Smooth muscle cell (in vitro differentiated cells): ENCODE data around the gene LRP1B. TPM values are rescaled to one million over a fixed set of nuclear protein-coding genes. Genes with fewer than 3 reads are reported as not detected.
A peak's percentile ranks its signal among the peaks of the same experiment; 100 is the strongest.

Experiments used
- DNase-seq: peaks from one replicate; lab custom pipeline; 2025; ENCODE audit not compliant: unreplicated experiment; lab: John Stamatoyannopoulos, UW
- H2AFZ ChIP-seq: fragments of 200-600 bp; sonication (generic); 2 replicates; pipeline ENCODE4 v1.6.0; 2016; ENCODE audit warnings: antibody characterized with exemption, low read depth, mild to moderate bottlenecking
- H3F3A ChIP-seq: fragments of 200-600 bp; sonication (generic); 2 replicates; pipeline ENCODE4 v1.6.0; 2017; ENCODE audit warnings: antibody characterized with exemption, low read depth
- H3K27ac ChIP-seq: fragments of 200-600 bp; sonication (generic); 2 replicates; pipeline ENCODE4 v1.5.1; 2016; ENCODE audit warnings: low read depth, mild to moderate bottlenecking
- H3K27me3 ChIP-seq: fragments of 200-600 bp; sonication (generic); 2 replicates; pipeline ENCODE4 v1.6.1; 2016; ENCODE audit warnings: low read depth, mild to moderate bottlenecking
- H3K36me3 ChIP-seq: fragments of 200-600 bp; sonication (generic); 2 replicates; pipeline ENCODE4 v1.5.1; 2016; ENCODE audit warnings: low read depth
- H3K4me1 ChIP-seq: fragments of 200-600 bp; sonication (generic); 2 replicates; pipeline ENCODE4 v1.5.1; 2016; ENCODE audit warnings: low read depth
- H3K4me2 ChIP-seq: fragments of 200-600 bp; sonication (generic); 2 replicates; pipeline ENCODE4 v1.6.0; 2016; ENCODE audit warnings: mild to moderate bottlenecking
- H3K4me3 ChIP-seq: fragments of 200-600 bp; sonication (generic); 2 replicates; pipeline ENCODE4 v1.5.1; 2016; ENCODE audit warnings: mild to moderate bottlenecking
- H3K79me2 ChIP-seq: fragments of 200-600 bp; sonication (generic); 2 replicates; pipeline ENCODE4 v1.6.0; 2016; ENCODE audit warnings: low read depth, mild to moderate bottlenecking
- H3K9ac ChIP-seq: fragments of 200-600 bp; sonication (generic); 2 replicates; pipeline ENCODE4 v1.6.0; 2016; ENCODE audit warnings: low read depth
- H3K9me3 ChIP-seq: fragments of 200-600 bp; sonication (generic); replicated peaks from 2 replicates; pipeline ENCODE4 v1.5.1; 2016; ENCODE audit warnings: low read depth
- H4K20me1 ChIP-seq: fragments of 200-600 bp; sonication (generic); 2 replicates; pipeline ENCODE4 v1.6.0; 2016; ENCODE audit warnings: low read depth
- CTCF ChIP-seq: fragments of 200-600 bp; sonication (generic); IDR thresholded peaks from 2 replicates; pipeline ENCODE4 v1.5.1; 2017; ENCODE audit warnings: borderline replicate concordance, mild to moderate bottlenecking, antibody characterized with exemption; ENCODE audit not compliant: insufficient read depth, poor library complexity, severe bottlenecking
- WGBS: methylation state at CpG from one replicate; pipeline ENCODE4 v1.1.7; 2016; ENCODE audit warnings: low lambda C conversion rate; 5-methylcytosine and 5-hydroxymethylcytosine counted together
- polyA plus RNA-seq: library from polyadenylated mRNA; unstranded; fragments of >200 nt; fragmentation: Nextera tagmentation; extraction: Ambion mirVana; gene quantifications from 2 replicates; pipeline ENCODE4 v1.2.1, GENCODE V29; 2016
- total RNA-seq: library from RNA; depleted of rRNA; stranded (reverse); fragments of >200 nt; gene quantifications from 2 replicates; pipeline ENCODE4 v1.2.3, GENCODE V29; 2014

The LRP1B gene
- total and polyA plus RNA-seq, 2 experiments from 2014 or later = 0.08 to 2.9 TPM

- DNase-seq = no peak
- Histone ChIP-seq H3K4me2 (no peak overlapping the region), H3K27me3 (no peaks in the 10 kb centered on the region), H4K20me1 (no peaks in the 10 kb centered on the region), H3K9ac (no peak overlapping the region), H3K79me2 (no peaks in the 10 kb centered on the region), H3K27ac (no peak overlapping the region), H3K36me3 (no peaks in the 10 kb centered on the region), H3F3A (no peaks in the 10 kb centered on the region), H3K4me1 (no peaks in the 10 kb centered on the region), H3K4me3 (no peak overlapping the region), H3K9me3 (no peaks in the 10 kb centered on the region), H2AFZ (no peak overlapping the region)
- TF ChIP-seq CTCF = no peak
- 76% methylated on average over 4 of the region's 4 CpGs for WGBS
These were observed 1747.0 kb downstream of the LRP1B start for GRCh38 chr2:140383781-140384180.

- TF ChIP-seq CTCF = no peak
- Histone ChIP-seq H3K4me1 (no peaks in the 10 kb centered on the region), H3K36me3 (no peaks in the 10 kb centered on the region), H3K4me3 (no peak overlapping the region), H3F3A (no peaks in the 10 kb centered on the region), H4K20me1 (no peaks in the 10 kb centered on the region), H3K9me3 (no peaks in the 10 kb centered on the region), H2AFZ (no peak overlapping the region), H3K9ac (no peak overlapping the region), H3K79me2 (no peaks in the 10 kb centered on the region), H3K27ac (peak overlapping the region; percentile 10), H3K4me2 (no peak overlapping the region), H3K27me3 (no peaks in the 10 kb centered on the region)
- 76% methylated on average over 5 of the region's 5 CpGs for WGBS
- DNase-seq = no peak
These were observed 1754.1 kb downstream of the LRP1B start for GRCh38 chr2:140376686-140377085.

- Histone ChIP-seq H3K9ac (no peak overlapping the region), H3K79me2 (no peaks in the 10 kb centered on the region), H3K27ac (no peak overlapping the region), H3K27me3 (no peaks in the 10 kb centered on the region), H3F3A (no peaks in the 10 kb centered on the region), H3K4me2 (no peak overlapping the region), H2AFZ (peak overlapping the region; percentile 5), H4K20me1 (no peaks in the 10 kb centered on the region), H3K4me1 (no peaks in the 10 kb centered on the region), H3K36me3 (no peaks in the 10 kb centered on the region), H3K4me3 (no peak overlapping the region), H3K9me3 (no peaks in the 10 kb centered on the region)
- no peak for TF ChIP-seq CTCF
- DNase-seq = no peak
- 60% methylated on average over 1 of the region's 1 CpG for WGBS
These were observed 1767.7 kb downstream of the LRP1B start for GRCh38 chr2:140363131-140363530.

GRCh38 chr2:140362361-140362760, 1768.5 kb downstream of the LRP1B start:
- no peak overlapping the region for H3K9ac ChIP-seq
- WGBS = 100% methylated on average over 1 of the region's 1 CpG
- no peak overlapping the region for H2AFZ ChIP-seq

More at GRCh38 chr2:140362361-140362760, 1768.5 kb downstream of the LRP1B start:
- no peaks in the 10 kb centered on the region for H3K9me3 ChIP-seq
- H3K4me2 ChIP-seq = no peak overlapping the region
- no peaks in the 10 kb centered on the region for H3K79me2 ChIP-seq
- H3F3A ChIP-seq = no peaks in the 10 kb centered on the region
- H4K20me1 ChIP-seq = no peaks in the 10 kb centered on the region
- no peaks in the 10 kb centered on the region for H3K4me1 ChIP-seq
- H3K4me3 ChIP-seq = no peak overlapping the region
- H3K27ac ChIP-seq = no peak overlapping the region
- TF ChIP-seq CTCF = no peak
- no peak for DNase-seq
- no peaks in the 10 kb centered on the region for H3K27me3 ChIP-seq
- H3K36me3 ChIP-seq = no peaks in the 10 kb centered on the region
